CD4-positive, alpha-beta T cell treated with Interferon gamma for 1 hour (primary cell): ENCODE measurements around the gene LY6G5C.

Experiments
- DNase-seq: peaks from one replicate; pipeline ENCODE4 v3.0.0-alpha.2; 2020

LY6G5C gene

DNA sequence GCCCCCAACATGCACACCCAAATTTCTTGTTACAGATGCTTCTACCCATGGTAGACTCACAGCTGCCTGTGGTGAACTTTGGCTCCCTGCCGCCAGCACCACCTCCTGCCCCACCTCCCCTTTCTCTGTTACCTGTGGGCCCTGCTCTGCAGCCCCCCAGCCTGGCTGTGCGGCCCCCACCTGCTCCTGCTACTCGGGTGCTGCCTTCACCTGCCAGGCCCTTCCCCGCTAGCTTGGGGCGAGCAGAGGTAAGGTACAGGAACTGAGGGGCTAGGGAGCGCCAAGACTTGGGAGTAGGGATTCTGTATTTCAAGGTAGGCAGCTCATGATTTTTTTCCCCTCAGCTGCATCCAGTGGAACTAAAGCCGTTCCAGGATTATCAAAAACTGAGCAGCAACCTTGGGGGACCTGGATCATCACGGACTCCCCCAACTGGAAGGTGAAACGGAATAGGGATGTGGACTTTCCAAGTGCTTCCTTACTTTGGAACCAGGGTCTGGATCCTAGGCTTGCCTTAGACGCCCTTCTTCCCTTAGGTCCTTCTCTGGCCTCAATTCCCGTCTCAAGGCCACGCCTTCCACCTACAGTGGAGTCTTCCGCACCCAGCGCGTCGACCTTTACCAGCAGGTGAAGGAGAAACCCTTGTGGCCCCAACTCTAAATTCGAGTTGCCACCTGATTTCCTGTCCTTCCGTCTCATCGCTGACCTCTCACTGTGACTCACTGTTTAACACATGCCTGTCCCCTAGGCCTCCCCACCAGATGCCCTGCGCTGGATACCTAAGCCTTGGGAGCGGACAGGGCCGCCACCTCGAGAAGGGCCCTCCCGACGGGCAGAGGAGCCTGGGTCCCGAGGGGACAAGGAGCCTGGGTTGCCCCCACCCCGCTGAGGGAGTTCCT is 43.9 kb downstream of the LY6G5C start:
- no peak for DNase-seq

DNA sequence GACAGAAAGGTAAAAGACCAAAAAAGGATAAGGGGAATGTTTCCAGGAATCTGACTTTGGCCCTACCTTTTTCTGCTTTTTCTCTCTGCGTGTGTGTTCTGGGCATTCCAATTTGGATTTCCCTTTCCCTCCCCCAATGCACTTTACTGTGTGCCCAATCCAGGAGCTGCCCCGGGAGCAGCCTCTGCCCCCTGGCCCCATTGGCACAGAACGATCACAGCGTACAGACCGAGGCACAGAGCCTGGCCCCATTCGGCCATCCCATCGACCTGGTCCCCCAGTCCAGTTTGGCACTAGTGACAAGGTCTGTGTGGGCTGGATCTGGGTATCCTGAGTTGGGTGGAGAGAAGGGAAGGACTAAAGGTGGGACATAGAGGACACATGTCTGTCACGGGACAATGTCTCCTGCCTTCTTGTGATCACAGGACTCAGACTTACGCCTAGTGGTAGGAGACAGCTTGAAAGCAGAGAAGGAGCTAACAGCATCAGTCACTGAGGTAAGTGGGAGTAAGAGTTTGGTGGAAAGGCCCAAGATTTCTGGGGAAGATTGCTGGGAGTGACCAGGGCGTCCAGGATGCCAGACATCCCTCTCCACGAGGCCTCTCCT is 45.8 kb downstream of the LY6G5C start:
- DNase-seq = no peak

DNA sequence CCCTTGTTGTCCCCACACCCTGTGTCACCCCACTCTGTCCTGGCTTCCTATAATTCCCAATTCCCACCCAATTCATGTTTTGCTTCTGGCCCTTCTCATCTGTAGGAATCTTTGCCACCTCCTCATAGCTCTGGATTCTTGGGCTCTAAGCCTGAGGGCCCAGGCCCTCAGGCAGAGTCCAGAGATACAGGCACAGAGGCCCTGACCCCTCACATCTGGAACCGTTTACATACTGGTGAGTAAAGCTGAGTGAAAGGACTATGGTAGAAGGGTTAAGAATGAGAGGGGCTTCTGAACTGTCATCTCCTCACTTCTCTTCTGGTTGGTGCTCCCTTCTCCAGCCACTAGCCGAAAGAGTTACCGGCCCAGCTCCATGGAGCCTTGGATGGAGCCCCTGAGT is 46.7 kb downstream of the LY6G5C start:
- no peak for DNase-seq

DNA sequence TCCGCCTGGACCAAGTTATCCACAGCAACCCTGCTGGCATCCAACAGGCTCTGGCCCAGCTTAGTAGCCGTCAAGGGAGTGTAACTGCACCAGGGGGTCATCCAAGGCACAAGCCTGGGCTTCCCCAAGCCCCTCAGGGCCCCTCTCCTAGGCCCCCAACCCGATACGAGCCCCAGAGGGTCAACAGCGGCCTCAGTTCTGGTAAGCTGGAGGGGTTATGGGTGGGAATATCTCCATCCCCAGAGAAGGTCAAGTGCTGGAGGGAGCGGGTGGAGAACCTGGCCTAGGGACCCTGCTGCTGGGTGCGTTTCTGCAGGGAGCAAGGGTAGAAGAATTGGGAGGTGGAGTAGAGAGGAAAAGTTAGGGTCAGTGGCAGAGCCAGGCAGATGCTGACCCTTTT is 47.4 kb downstream of the LY6G5C start:
- no peak for DNase-seq

DNA sequence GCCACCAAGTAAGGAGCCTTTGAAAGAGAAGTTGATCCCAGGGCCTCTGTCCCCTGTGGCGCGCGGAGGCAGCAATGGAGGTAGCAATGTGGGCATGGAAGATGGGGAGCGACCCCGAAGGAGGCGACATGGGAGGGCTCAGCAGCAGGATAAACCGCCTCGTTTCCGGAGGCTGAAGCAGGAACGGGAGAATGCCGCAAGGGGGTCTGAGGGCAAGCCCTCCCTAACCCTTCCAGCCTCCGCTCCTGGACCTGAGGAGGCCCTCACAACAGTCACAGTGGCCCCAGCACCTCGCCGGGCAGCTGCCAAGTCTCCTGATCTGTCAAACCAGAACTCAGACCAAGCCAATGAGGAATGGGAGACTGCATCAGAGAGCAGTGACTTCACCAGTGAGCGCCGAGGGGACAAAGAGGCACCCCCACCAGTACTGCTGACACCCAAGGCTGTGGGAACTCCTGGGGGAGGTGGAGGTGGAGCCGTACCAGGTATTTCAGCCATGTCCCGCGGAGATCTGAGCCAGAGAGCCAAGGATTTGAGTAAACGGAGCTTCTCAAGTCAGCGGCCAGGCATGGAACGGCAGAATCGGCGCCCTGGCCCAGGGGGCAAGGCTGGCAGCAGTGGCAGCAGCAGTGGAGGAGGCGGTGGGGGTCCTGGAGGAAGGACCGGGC is 48.5 kb downstream of the LY6G5C start:
- DNase-seq = no peak

DNA sequence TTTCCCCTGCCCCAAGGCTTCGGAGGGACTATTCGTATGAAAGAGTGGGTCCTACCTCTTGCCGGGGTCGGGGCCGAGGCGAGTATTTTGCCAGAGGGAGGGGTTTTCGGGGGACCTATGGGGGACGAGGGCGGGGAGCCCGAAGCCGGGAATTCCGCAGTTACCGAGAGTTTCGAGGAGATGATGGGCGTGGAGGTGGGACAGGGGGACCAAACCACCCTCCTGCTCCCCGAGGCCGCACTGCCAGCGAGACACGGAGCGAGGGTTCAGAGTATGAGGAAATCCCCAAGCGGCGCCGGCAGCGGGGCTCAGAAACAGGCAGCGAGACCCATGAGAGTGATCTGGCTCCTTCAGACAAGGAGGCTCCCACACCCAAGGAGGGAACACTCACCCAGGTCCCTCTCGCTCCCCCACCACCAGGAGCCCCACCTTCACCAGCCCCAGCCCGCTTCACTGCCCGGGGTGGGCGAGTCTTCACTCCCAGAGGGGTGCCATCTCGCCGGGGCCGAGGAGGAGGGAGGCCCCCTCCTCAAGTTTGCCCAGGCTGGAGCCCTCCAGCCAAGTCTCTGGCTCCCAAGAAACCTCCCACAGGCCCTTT is 49.1 kb downstream of the LY6G5C start:
- no peak for DNase-seq

DNA sequence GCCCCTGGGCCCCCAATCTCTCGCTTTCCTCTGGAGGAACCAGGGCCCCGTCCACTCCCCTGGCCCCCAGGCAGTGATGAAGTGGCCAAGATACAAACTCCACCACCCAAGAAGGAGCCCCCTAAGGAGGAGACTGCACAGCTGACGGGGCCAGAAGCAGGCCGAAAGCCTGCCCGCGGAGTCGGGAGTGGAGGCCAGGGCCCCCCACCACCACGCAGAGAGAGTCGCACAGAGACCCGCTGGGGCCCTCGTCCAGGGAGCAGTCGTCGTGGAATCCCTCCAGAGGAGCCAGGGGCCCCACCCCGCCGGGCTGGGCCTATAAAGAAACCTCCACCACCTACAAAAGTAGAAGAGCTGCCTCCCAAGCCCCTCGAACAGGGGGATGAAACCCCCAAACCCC is 49.7 kb downstream of the LY6G5C start:
- DNase-seq = no peak

DNA sequence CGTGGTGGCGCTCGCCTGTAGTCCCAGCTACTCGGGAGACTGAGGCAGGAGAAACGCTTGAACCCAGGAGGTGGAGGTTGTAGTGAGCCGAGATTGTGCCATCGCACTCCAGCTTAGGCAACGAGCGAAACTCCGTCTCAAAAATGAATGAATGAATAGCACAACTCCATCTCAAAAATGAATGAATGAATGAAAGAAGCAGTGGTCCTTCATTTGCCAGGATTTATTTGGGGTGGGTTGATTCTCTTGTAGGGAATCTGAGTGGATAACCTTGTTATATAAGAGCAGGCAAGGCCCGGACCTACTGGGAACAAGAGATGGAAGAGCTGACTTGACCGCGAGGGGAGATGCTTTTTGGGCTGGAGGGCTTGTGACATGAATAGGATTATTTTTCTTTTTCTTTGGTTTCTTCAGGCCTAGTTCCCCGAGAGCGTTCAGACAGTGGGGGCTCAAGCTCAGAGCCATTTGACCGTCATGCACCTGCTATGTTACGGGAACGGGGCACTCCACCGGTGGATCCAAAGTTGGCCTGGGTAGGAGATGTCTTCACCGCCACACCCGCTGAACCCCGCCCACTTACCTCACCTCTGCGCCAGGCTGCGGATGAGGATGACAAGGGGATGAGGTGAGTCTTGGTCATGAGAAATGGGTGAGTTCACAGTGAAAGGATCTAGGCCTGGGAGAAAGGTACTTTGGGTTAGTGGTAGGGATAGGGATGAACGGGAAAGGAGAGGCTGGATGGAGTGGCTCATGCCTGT is 50.5 kb downstream of the LY6G5C start:
- DNase-seq = no peak

DNA sequence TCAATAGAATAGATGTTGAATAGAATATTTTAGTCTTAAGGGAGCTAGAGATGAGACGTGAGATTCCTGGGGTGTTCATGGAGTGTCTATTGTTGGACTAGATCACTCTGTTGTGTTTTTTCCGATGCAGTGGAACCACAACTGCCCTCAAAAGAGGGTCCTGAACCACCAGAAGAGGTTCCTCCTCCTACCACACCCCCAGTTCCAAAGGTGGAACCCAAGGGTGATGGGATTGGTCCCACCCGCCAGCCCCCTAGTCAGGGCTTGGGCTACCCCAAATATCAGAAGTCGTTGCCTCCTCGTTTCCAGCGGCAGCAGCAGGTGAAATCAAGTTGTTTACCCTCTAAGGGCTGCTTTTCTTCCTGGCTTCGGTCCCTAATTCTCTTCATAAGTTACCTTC is 51.9 kb downstream of the LY6G5C start:
- DNase-seq = no peak

DNA sequence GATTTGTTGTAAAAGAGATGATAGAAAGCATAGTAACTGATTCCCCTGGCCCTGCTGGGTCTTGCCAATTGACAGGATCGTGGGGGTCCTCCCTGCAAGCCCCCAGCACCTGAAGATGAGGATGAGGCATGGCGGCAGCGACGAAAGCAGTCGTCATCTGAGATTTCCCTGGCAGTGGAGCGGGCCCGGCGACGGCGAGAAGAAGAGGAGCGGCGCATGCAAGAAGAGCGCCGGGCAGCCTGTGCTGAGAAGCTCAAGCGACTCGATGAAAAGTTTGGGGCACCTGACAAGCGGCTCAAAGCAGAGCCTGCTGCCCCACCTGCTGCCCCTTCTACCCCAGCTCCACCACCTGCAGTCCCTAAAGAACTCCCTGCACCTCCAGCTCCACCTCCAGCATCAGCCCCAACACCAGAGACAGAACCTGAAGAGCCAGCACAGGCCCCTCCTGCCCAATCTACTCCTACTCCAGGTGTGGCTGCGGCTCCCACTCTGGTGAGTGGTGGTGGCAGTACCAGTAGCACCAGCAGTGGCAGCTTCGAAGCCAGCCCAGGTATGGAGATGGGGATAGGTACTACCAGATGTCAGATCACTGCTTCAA is 53.1 kb downstream of the LY6G5C start:
- DNase-seq = no peak

DNA sequence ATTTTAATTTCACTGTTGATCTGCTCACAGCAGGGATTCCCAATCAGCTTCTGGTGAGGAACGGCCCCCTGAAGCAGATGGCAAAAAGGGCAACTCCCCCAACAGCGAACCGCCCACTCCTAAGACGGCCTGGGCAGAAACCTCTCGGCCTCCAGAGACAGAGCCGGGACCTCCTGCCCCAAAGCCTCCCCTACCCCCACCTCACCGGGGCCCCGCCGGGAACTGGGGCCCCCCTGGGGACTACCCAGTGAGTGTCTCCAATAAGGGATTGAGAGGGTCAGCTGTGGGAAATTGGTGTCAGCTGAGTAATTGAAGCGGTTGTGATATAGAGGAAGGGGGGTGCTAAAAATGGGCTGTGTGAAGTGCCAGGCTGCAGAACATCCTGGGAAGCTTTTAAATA is 53.9 kb downstream of the LY6G5C start:
- DNase-seq = no peak
